Transverse colon (tissue), 4 donors: Measurements from ENCODE around the gene TGM1. TPM values are rescaled to one million over a fixed set of nuclear protein-coding genes. Genes with fewer than 3 reads are reported as not detected.

ENCODE experiments used
- DNase-seq: peaks from one replicate; pipeline ENCODE4 v3.0.0-alpha.2; 2019
- H3K27ac ChIP-seq, 4 donors: fragments of 200-600 bp; sonication (generic); 2 replicates each; pipeline ENCODE4 v1.5.1; 2016 to 2018; ENCODE audit warnings: inconsistent platforms in 4 of 4
- H3K27me3 ChIP-seq: fragments of 200-600 bp; sonication (generic); 2 replicates; pipeline ENCODE4 v1.5.1; 2017; ENCODE audit warnings: inconsistent platforms
- H3K36me3 ChIP-seq, 4 donors: fragments of 200-600 bp; sonication (generic); 2 replicates each; pipeline ENCODE4 v1.5.1; 2017 to 2019; ENCODE audit warnings: inconsistent platforms in 4 of 4
- H3K4me1 ChIP-seq, 4 donors: fragments of 200-600 bp; sonication (generic); 2 replicates each; pipeline ENCODE4 v1.5.1; 2017 to 2020; ENCODE audit warnings: inconsistent platforms in 4 of 4
- H3K4me3 ChIP-seq, 4 donors: fragments of 200-600 bp; sonication (generic); 1 replicate in 1 of 4; 2 replicates in 3 of 4; pipeline versions ENCODE4 v1.5.1 to v1.6.1; 2017 to 2019; ENCODE audit warnings: inconsistent platforms in 4 of 4
- H3K9me3 ChIP-seq, 2 donors: fragments of 200-600 bp; sonication (generic); 2 replicates each; pipeline ENCODE4 v1.5.1; 2017 to 2019; ENCODE audit warnings: inconsistent platforms in 2 of 2
- CTCF ChIP-seq, 5 experiments: fragments of 200-600 bp in 3 of 5; fragments of 450-650 bp in 2 of 5; sonication (generic) in 3 of 5; IDR thresholded peaks; 1 replicate in 2 of 5; 2 replicates in 3 of 5; pipeline ENCODE4 v1.5.1; 2016 to 2017; ENCODE audit warnings: antibody characterized with exemption in 5 of 5, inconsistent platforms in 3 of 5, mild to moderate bottlenecking in 2 of 5, moderate library complexity in 1 of 5
- EP300 ChIP-seq: sonication (generic); formaldehyde crosslinking; IDR thresholded peaks from one replicate; pipeline ENCODE4 v1.6.1; 2017; ENCODE audit warnings: antibody characterized with exemption, low read depth
- POLR2A ChIP-seq: fragments of 450-650 bp; IDR thresholded peaks from one replicate; pipeline ENCODE4 v1.6.1; 2016; ENCODE audit warnings: antibody characterized with exemption, mild to moderate bottlenecking, moderate library complexity
- POLR2AphosphoS5 ChIP-seq, 3 donors: sonication (generic); formaldehyde crosslinking; IDR thresholded peaks; one replicate each; pipeline ENCODE4 v1.6.1; 2016; ENCODE audit warnings: antibody characterized with exemption in 3 of 3
- WGBS, 2 donors: methylation state at CpG; one replicate each; pipeline ENCODE4 v1.1.5; 2018; ENCODE audit warnings: low coverage in 1 of 2; 5-methylcytosine and 5-hydroxymethylcytosine counted together
- in situ Hi-C, 4 donors: fragments of 200-750 bp; cut with MboI; loops; one replicate each; pipeline versions ENCODE4 v1.15.0 to v1.15.1; 2017; ENCODE audit warnings: low sequenced_read_pairs in 3 of 4, low pct_ligation_motif_present in 1 of 4, low pct_unique_long_range_greater_than_20kb in 1 of 4
- intact Hi-C: fragments of 100-400 bp; cut with DNase I; formaldehyde crosslinking; loops from one replicate; pipeline ENCODE4 v1.15.1; 2023; ENCODE audit warnings: low total_unique reads
- total RNA-seq, 4 donors: library from RNA; depleted of rRNA; stranded (reverse); fragments of >200 nt; gene quantifications; one replicate each; pipeline ENCODE4 v1.1.0, GENCODE V29; 2016

TGM1 gene
- total RNA-seq, 4 donors from 2014 or later = 1.4 to 96.5 (median 2.2) TPM; not detected in 1

- Histone ChIP-seq H3K4me3 (no peak overlapping the region), H3K9me3 (no peaks in the 10 kb centered on the region), H3K4me1 (peaks cover 18 to 43% (median 24%) of the 10 kb centered on the region in 4 donors), H3K27me3 (no peaks in the 10 kb centered on the region), H3K27ac (peak overlapping the region in 1 of 4 donors; percentile 28), H3K36me3 (peaks cover 0 to 23% (median 9%) of the 10 kb centered on the region in 4 donors)
- intact Hi-C loops (loop anchor here (5.0 kb wide), 1 partner anchor 159 kb away; the partner anchor contains the start of gene PSME1), in situ Hi-C loops (loop anchor here in 1 of 4 donors (5.0 kb wide), 1 partner anchor 54 kb away; the partner anchor contains the start of gene TINF2)
- WGBS, 2 donors = 64 to 73% methylated on average over 8 to 12 of the region's 12 CpGs
- TF ChIP-seq CTCF (IDR thresholded peaks at IDR 0.05) (peak; percentile 49 to 70 (median 68)), POLR2AphosphoS5 (IDR thresholded peaks at IDR 0.05) (no peak)
- peak; percentile 54 for DNase-seq
Measured at GRCh38 chr14:24296341-24297157, 33.6 kb upstream of the TGM1 start.

- Histone ChIP-seq H3K27ac (no peak overlapping the region), H3K4me3 (no peak overlapping the region), H3K27me3 (no peaks in the 10 kb centered on the region), H3K36me3 (peaks cover 0 to 37% (median 17%) of the 10 kb centered on the region in 4 donors), H3K9me3 (no peaks in the 10 kb centered on the region), H3K4me1 (peaks cover 1 to 21% (median 6%) of the 10 kb centered on the region in 4 donors)
- in situ Hi-C loops = loop anchor here in 1 of 4 donors (5.0 kb wide), 1 partner anchor 46 kb away; no protein-coding TSS in a partner anchor
- no peak for DNase-seq
- intact Hi-C loops = no loop called here
- 93 to 96% methylated on average over 2 of the region's 2 CpGs for WGBS, 2 donors
- TF ChIP-seq POLR2AphosphoS5 (IDR thresholded peaks at IDR 0.05) = no peak
- no peak for TF ChIP-seq POLR2A
- no peak for TF ChIP-seq CTCF (IDR thresholded peaks at IDR 0.05)
- no peak for TF ChIP-seq EP300
Measured at GRCh38 chr14:24293525-24293924, 30.5 kb upstream of the TGM1 start.

- no peaks in the 10 kb centered on the region for H3K9me3 ChIP-seq
- intact Hi-C loops (no loop called here), in situ Hi-C loops (loop anchor here in 1 of 4 donors (5.0 kb wide), 1 partner anchor 45 kb away; no protein-coding TSS in a partner anchor)
- DNase-seq = no peak
- peaks cover 0 to 8% (median 3%) of the 10 kb centered on the region in 4 donors for H3K4me1 ChIP-seq
- peaks cover 0 to 37% (median 17%) of the 10 kb centered on the region in 4 donors for H3K36me3 ChIP-seq
- 97 to 100% methylated on average over 1 to 11 of the region's 11 CpGs for WGBS, 2 donors
- H3K4me3 ChIP-seq = no peak overlapping the region
- no peaks in the 10 kb centered on the region for H3K27me3 ChIP-seq
- TF ChIP-seq CTCF (IDR thresholded peaks at IDR 0.05) (no peak), POLR2A (no peak), POLR2AphosphoS5 (IDR thresholded peaks at IDR 0.05) (no peak), EP300 (no peak)
- H3K27ac ChIP-seq = no peak overlapping the region
Measured at GRCh38 chr14:24292118-24292807, 29.3 kb upstream of the TGM1 start.

GRCh38 chr14:24291446-24292117 is 28.6 kb upstream of the TGM1 start:
- intact Hi-C loops = no loop called here
- Histone ChIP-seq H3K27me3 (no peaks in the 10 kb centered on the region), H3K9me3 (no peaks in the 10 kb centered on the region), H3K4me1 (peaks cover 0 to 1% (median under 1%) of the 10 kb centered on the region in 4 donors), H3K27ac (no peak overlapping the region), H3K36me3 (peaks cover 0 to 37% (median 17%) of the 10 kb centered on the region in 4 donors), H3K4me3 (no peak overlapping the region)
- no peak for TF ChIP-seq CTCF (IDR thresholded peaks at IDR 0.05)
- no peak for TF ChIP-seq EP300
- no peak for TF ChIP-seq POLR2AphosphoS5 (IDR thresholded peaks at IDR 0.05)
- TF ChIP-seq POLR2A = no peak
- no peak for DNase-seq
- WGBS, 2 donors = 87% methylated on average over 3 of the region's 3 CpGs; no CpG with 5 or more reads in 1 of the 2 donors
- in situ Hi-C loops = loop anchor here in 1 of 4 donors (5.0 kb wide), 1 partner anchor 44 kb away; no protein-coding TSS in a partner anchor
